Skin of body (tissue), 2 donors: ENCODE data around the gene NME7. TPM values are rescaled to one million over a fixed set of nuclear protein-coding genes. Genes with fewer than 3 reads are reported as not detected.
"Not testable (repeated sequence)": the region's sequence is repeated elsewhere in the genome, so short reads cannot be mapped to it uniquely, and the experiment has no call there.

Source experiments
- DNase-seq: peaks from one replicate; lab custom pipeline; 2025; lab: John Stamatoyannopoulos, UW
- total RNA-seq: library from RNA; depleted of rRNA; stranded (reverse); fragments of >200 nt; gene quantifications from one replicate; pipeline ENCODE4 v1.2.3, GENCODE V29; 2014

NME7 gene
- total RNA-seq, 1 donor from 2014 or later: 12.8 TPM

DNA sequence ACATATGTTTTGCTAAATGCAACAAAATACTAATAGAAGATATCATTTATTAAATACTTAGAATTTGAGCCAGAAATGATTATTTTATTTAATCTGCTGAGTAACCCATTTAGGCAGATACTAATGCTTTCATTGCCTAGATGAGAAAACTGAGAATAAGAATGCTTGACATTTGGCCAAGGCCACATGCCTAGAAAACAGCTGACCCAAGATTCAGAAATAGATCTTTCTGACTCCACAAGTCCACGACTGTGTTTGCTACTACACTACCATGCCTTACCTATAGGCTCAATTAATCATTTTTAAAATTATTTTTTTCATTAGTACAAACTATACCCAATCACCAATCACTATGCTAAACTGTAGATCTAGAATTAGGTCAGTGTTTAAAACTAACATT, 131.5 kb downstream of the NME7 start:
- no peak for DNase-seq

DNA sequence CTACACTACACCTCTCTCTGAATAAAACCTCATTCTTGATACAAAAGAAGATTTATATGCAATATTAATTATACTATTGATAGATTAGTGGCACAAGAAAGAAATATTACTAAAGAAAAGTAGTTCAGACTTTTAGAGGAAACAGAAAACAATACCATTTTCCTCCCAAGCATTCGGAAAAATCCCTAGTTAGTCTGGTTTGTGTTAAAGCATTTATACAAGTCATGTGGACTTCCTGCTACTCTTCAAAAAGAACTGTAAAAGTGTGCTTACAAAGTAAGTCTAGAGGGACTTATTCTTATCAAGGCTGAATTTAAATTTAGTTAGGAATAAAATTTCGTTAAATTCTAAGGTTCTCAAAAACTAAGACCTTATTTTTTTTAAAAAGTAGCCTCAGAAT, 132.0 kb downstream of the NME7 start:
- no peak for DNase-seq

DNA sequence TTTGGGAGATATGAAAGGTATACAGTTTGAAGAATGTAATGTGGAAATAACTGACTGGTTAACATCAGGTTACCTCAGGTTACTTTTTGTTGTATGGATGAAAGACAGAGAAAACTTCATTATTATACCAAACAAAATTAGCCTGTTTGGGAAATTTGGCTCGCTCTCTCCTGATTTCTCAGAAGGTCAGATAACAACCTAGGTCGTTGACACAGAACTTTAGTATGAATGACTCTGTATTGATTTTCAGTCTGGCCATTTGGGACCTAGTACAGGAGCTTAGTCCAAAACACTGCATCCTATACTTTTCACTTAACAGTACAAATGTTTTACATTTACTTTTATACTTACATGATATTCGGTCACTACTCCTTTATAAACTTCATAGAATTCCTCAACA, 132.8 kb downstream of the NME7 start:
- DNase-seq: no peak

DNA sequence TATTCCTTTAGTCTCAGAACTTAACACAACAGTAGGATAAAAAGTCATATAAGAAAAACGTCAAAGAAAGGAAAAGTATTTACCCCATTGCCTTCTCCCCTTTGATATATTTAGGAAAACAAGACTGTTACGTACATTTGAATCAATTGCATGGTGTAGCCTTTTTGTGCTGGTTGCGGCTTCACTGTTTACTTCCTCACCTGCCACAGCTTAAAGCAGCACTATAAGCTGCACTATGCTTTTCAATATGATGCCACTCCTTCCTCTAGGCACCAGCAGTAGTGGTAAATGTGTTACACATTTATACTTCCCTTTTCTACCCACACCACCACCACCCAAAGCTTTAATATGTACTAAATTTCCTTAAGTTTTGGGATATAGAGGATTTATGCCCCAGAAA, 150.0 kb downstream of the NME7 start:
- DNase-seq: no peak

DNA sequence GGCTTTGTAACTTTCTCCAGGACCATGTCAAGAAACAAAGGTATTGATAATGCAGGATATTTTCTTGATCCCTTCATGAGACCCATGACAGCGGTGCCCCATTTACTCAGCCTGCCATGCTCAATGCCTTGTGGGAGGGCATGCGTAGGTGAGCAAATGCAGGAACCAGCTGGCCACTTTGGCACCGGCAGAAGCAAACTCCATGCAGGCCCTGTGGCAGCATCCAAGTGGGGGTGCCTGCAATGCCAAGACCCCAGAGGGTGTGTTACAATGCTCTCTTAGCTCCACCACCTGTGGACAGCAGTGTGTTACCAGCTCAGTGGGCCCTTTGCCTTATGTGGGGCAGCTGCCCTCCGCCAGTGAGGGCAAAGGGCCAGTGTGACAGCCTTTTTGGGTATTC, 153.0 kb downstream of the NME7 start:
- no peak for DNase-seq

DNA sequence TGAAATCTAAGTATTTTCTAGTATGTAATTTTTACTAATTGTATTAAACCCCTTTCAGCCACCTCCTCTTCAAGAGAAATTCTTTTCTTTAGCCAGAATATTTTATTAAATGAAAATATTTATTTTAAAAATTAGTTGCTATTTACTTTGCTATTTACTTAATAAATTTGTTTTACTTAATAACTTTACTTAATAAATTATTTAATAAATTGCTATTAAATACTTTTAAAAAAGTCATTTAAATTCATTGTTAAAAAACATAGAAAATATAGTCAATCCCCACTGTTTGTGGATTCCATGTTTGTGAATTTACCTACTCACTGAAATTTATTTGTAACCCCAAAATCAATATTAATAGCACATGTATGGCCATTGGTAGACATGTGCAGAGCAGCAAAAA, 155.5 kb downstream of the NME7 start:
- DNase-seq: no peak

DNA sequence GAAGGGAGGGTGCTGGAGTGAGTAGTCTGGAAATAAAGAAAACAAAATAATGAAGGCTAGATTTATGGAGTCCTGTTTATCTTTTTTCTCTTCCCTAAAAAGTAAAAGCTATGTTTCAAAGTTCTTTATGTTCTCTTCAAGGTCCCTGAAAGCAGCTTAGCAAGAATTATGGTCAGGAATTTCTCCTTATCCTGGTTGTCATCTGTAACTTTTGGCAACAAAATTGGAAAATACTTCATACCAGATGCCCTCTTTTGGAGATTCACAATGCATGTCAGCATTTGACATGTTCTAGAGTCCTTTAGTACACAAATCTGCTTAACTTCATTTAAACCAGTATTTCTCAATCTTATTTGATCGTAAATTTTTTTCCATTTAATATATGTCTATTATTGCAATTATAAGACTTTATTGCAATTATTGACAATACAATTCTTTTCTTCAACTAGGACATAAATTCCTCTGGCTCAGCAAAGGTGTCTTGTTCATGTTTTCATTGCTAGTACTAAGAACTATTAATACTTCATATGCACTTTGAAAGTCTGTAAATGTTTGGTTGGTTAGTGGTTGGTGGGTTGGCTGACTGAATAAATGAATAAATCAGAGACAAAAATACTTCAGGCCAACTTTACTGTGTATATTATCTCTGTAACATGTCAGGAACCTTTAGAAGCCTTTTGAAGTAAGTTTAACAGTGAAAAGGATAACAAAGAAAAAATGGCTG, 159.6 kb downstream of the NME7 start:
- peak; percentile 30 for DNase-seq

GRCh38 chr1:169204157-169204556, 163.4 kb downstream of the NME7 start:
- no peak for DNase-seq

GRCh38 chr1:169202791-169203665, 164.6 kb downstream of the NME7 start:
- no peak for DNase-seq

- no peak for DNase-seq
These were observed 166.4 kb downstream of the NME7 start for GRCh38 chr1:169201084-169201619.

DNA sequence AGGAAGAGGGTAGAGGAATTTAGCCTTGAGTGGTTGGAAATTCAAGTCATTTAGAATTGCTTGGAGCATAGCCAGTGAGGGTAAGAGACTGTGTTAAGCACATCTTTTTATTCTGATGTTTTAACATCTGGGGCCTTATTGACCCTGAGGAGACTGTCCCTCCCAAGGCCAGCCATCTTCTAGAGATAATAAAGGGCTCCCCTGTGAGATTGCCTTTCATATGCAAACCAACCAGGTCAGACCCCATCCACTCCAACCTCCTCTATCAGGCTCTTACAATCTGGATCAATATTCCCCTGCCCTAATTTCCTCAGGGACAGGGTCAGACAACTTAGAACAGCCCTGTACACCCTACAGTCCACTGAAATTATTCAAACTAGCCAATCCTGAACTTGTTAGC, 167.3 kb downstream of the NME7 start:
- DNase-seq: no peak

DNA sequence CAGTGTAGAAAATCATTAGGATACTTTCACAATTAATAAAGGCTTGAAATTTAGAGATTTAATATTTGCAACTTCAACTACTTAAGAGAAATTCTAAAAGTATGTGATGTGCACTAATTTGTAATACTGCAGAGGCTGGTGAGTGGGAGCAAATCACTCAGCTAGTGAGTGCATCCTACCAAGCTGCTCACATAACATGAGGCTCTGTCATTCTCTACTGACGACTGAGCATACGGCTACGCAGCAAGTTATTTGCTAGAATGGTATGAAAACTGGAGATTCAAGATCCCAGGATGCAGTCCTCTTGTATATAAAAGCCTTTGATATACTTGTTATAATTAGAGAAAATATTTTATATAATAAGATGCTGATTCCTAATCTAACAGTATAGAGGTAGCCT, 171.0 kb downstream of the NME7 start:
- no peak for DNase-seq

DNA sequence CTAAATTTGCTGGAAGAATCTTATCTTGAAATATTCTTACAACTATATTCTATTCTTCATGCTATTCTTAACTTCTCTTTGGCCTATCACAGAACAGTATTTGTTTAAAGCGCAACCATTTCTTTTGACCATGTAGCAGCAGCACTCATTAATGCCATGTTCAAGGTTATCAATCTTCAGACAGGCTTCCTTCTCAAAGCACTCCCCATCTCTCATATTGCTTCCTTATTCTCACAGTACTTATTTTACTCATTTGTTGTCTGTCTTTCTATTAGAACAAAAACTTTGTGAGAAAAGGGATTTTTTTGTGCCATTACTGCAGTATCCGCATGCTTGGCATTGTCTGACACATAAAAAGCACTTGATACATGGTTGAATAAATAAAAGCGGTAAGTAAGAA, 171.4 kb downstream of the NME7 start:
- DNase-seq: no peak

- DNase-seq: peak; percentile 36
These were observed 174.3 kb downstream of the NME7 start for GRCh38 chr1:169193191-169193850.

DNA sequence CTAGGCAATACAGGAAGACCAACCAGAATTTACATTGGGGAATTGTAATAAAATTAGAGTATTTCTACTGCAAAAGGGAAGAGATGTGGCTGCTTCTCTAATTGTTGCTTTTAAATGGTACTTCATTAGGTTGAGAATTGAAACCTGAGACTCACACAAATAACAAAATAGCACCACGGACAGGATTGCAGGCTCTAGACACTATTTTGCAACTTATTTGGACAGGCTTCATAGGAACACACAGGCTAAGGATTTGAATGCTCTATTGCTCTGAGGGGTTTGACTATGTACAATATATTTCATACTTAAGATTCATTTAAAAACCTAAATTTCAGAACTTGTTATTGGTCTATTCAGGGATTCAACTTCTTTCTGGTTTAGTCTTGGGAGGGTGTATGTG, 181.5 kb downstream of the NME7 start:
- DNase-seq: no peak

- no peak for DNase-seq
These were observed 182.8 kb downstream of the NME7 start for GRCh38 chr1:169184812-169185211.

DNA sequence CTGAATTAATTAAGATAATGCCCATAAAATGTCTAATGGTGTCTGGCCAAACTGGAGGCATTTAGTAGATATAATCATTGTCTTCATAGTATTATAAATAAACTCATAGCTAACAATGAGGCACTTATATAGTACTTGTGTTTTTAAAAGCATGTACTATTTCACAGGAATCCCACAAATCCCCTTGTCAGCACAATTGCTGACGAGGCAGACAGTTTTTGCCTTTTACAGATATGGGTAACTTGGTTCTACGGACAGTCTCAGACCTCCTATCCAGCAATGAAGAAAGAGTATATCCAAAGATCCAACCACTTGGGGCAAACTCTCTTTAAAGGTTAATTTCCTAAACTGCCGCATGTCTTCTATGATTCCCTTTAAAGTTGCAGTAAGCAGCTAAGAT, 187.4 kb downstream of the NME7 start:
- DNase-seq: no peak

DNA sequence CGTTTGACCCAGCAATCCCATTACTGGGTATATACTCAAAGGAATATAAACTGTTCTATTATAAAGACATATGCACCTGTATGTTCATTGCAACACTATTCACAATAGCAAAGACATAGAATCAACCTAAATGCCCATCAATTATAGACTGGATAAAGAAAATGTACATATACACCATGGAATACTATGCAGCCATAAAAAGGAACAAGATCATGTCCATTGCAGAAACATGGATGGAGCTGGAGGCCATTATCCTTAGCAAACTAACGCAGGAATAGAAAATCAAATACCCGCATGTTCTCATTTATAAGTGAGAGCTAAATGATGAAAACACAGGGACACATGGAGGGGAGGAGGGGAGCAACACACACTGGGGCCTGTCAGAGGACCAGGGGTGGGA, 188.2 kb downstream of the NME7 start:
- not testable (repeated sequence) for DNase-seq

DNA sequence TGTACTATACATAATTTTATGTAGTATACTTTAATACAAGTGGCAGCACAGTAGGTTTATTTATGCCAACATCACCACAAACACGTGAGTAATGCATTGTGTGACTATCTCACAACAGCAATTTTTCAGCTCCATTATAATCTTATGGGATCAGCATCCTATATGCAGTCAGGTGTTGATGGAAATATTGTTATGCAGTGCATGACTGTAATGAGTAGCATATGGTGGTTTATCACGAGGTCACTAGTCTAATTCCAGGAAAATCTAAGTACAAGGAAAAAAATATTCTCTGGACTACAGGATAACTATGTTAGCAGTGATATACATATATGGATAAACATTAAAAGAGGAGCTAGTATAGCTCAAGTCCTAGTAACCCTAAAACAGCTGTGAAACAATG, 192.1 kb downstream of the NME7 start:
- no peak for DNase-seq

DNA sequence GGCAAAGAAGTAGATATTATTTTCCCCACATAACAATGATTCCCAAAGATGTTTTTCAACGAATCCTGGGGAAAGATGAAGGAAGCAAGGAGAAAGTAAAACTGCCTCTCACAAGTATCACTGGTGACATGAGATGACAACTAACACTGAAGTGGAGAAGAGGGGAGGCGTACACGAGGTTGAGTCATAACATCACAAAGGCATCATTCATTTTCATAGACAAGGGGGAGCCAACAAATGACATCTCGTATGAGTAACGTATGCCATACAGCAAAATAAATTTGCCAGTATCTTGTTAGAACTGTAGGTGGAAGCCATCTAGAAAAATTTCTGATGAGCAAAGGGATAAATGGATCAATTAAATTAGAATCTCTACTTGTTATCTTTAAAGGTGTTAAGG, 204.5 kb downstream of the NME7 start:
- DNase-seq: no peak

- DNase-seq: no peak
These were observed 206.0 kb downstream of the NME7 start for GRCh38 chr1:169161496-169162194.
